D721Med (cell line): ENCODE data around the gene NAAA.

Source experiments
- DNase-seq: peaks from one replicate; pipeline ENCODE4 v3.0.0; 2011; ENCODE audit warnings: low spot score; ENCODE audit not compliant: insufficient read length
- FAIRE-seq: peaks from 2 replicates; lab custom pipeline; 2011; peaks lifted over from hg19 to GRCh38; lab: Jason Lieb, UNC
- CTCF ChIP-seq: IDR thresholded peaks from 2 replicates; pipeline ENCODE4 v1.5.1; 2012; ENCODE audit warnings: mild to moderate bottlenecking, control low read depth; ENCODE audit not compliant: insufficient read depth; ENCODE audit errors: missing control alignments

The NAAA gene

GRCh38 chr4:75880278-75880677 lies 60.5 kb downstream of the NAAA start:
- TF ChIP-seq CTCF = no peak
- no peak for DNase-seq
- FAIRE-seq = no peak

GRCh38 chr4:75878246-75878756 lies 62.5 kb downstream of the NAAA start:
- FAIRE-seq (no peak), DNase-seq (no peak)
- TF ChIP-seq CTCF = no peak

- TF ChIP-seq CTCF = no peak
- DNase-seq (no peak), FAIRE-seq (no peak)
These were observed 64.6 kb downstream of the NAAA start for GRCh38 chr4:75876218-75876617.

DNA sequence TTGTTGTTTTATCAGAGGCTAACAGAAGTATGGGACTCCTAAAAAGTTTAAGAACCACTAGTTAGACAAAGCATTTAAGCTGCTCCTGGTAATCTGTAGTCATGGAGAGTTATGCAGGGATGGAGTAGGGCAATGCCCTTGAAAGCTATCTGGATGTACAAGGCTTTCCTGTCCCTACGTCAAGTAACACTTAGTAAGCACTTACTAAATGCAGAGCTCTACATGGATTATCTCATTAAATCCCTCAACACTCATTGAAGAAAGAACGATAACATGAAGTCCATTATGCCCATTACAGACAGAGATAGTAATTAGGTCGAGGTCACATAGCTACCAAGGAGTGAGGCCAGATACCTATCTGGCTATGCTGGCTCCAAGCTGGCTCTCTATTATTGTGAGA lies 71.7 kb downstream of the NAAA start:
- FAIRE-seq (no peak), DNase-seq (no peak)
- no peak for TF ChIP-seq CTCF

DNA sequence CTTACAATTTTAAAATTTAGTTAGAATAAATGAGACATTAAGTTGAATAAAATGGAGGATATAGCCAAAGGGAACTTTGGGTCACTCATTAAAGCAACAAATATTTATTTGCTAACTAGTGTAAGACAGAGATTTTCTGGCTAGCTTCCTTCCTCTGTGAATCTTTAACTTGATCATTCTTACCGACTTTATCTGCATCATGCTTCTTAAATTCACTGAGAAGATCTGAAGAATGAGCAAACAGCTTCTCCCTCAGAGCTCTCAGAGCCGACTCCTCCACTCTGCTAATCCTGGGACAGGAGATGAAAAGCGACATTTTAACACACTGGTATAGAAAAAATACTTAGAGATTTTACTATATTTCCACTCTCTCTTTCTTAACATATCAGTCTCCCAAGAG lies 73.7 kb downstream of the NAAA start:
- TF ChIP-seq CTCF = no peak
- no peak for FAIRE-seq
- no peak for DNase-seq
